ENCODE results near the gene CCDC157. TPM values are rescaled to one million over a fixed set of nuclear protein-coding genes. Genes with fewer than 3 reads are reported as not detected.
A peak's percentile ranks its signal among the peaks of the same experiment; 100 is the strongest.

The CCDC157 gene
- total RNA-seq, 4 donors from 2014 or later = 0.17 to 4.5 (median 2.7) TPM

DNA sequence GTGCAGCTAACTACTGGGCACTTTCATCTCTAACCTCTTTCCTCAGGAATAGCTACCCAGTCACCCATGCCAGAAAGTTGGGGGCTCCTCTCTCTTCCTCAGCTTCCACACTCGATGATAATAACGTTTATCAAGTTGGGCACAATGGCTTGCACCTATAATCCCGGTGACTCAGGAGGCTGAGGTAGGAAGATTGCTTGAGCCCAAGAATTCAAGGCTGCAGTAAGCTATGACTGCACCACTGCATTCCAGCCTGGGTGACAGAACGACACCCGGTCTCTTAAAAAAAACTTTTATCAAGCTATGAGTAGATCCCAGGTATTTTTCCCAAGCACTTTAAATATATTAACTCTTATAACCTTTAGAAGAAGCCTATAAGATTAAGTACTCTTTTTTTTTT, 2.2 kb upstream of the CCDC157 start:
- WGBS, 2 donors = 68% methylated on average over 5 of the region's 5 CpGs
- no peak overlapping the region for H3K4me3 ChIP-seq (ENCODE audit: low read depth, poor library complexity, severe bottlenecking)
- no peak for DNase-seq (ENCODE audit: low spot score in 2 of 2)
- intact Hi-C loops (cut with DNase I; ENCODE audit: low total_unique reads) = no loop called here
- TF ChIP-seq, protein P1, sequence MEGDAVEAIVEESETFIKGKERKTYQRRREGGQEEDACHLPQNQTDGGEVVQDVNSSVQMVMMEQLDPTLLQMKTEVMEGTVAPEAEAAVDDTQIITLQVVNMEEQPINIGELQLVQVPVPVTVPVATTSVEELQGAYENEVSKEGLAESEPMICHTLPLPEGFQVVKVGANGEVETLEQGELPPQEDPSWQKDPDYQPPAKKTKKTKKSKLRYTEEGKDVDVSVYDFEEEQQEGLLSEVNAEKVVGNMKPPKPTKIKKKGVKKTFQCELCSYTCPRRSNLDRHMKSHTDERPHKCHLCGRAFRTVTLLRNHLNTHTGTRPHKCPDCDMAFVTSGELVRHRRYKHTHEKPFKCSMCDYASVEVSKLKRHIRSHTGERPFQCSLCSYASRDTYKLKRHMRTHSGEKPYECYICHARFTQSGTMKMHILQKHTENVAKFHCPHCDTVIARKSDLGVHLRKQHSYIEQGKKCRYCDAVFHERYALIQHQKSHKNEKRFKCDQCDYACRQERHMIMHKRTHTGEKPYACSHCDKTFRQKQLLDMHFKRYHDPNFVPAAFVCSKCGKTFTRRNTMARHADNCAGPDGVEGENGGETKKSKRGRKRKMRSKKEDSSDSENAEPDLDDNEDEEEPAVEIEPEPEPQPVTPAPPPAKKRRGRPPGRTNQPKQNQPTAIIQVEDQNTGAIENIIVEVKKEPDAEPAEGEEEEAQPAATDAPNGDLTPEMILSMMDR (IDR thresholded peaks at IDR 0.05) = no peak
- TF ChIP-seq POLR2A (IDR thresholded peaks at IDR 0.05) = no peak

DNA sequence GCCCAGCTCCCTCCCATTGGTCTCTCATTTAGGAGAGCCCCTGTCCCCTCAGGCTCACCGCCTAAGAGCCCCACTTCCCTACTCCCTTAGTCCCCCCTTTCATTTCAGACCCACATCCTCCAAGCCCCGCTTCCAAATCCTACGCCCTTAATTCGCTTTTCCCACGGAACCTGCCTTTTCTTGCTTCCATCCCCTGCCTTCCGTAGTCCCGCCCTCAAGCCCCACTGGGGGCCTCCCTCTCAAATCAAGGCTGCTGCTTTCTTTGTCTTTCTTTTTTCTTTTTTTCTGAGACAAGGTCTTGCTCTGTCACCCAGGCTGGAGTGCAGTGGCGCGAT, 396 bp downstream of the CCDC157 start:
- intact Hi-C loops (cut with DNase I; ENCODE audit: low total_unique reads) = no loop called here

DNA sequence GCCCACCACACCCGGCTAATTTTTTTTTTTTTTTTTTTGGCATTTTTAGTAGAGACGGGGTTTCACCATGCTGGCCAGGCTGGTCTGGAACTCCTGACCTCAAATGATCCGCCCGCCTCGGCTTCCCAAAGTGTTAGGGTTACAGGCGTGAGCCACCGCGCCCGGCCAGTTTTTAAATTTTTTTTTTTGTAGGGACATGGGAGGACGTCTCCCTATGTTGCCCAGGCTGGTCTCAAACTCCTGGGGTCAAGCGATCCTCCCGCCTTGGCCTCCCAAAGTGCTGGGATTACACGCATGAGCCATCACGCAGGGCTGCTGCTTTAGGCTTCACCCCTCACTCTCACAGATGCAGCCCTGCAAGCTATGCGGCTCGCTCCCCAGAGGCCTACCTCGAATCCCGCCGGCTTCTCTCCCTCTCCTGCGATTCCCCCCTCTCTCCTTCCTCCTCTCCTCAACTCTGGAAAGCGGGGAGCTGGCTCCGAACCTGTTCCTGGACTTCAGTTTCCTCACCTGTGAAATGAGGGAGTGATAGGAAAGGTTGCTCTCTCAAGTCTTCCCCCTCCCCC, 926 bp downstream of the CCDC157 start:
- WGBS, 2 donors = 61 to 65% methylated on average over 22 of the region's 22 CpGs
- intact Hi-C loops (cut with DNase I; ENCODE audit: low total_unique reads) = no loop called here
- TF ChIP-seq POLR2A (IDR thresholded peaks at IDR 0.05) = no peak
- TF ChIP-seq, protein P1 (IDR thresholded peaks at IDR 0.05) = no peak
- no peak overlapping the region for H3K4me3 ChIP-seq (ENCODE audit: low read depth, poor library complexity, severe bottlenecking)
- DNase-seq (ENCODE audit: low spot score in 2 of 2) = no peak

More for the DNA sequence above, 396 bp downstream of the CCDC157 start:
- peak overlapping the region; percentile 69 for H3K4me3 ChIP-seq (ENCODE audit: low read depth, poor library complexity, severe bottlenecking)
- TF ChIP-seq POLR2A (IDR thresholded peaks at IDR 0.05) = no peak
- TF ChIP-seq, protein P1 (IDR thresholded peaks at IDR 0.05) = no peak
- WGBS, 2 donors = 1 to 4% methylated on average over 9 of the region's 9 CpGs
- DNase-seq (ENCODE audit: low spot score in 2 of 2) = no peak

DNA sequence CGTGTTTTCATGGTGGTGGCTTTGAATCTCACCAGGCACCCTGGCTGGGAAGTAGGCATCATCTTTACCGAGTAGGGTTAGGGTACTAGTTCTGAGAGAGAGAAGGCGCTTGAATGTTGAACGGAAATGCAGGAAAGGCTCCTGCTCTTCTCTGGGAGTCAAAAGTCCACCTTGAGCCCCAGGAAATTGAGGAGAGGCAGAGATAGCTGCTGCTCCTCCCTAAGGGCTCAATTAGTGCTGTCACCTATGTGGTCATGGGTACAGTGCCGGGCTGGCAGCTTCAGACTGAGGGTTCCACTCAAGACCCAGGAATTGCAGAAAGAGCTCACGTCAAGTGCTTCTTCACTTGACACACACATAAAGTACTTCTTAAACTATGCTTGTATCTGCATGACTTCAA, 1.7 kb downstream of the CCDC157 start:
- TF ChIP-seq POLR2A (IDR thresholded peaks at IDR 0.05) = no peak
- TF ChIP-seq, protein P1 (IDR thresholded peaks at IDR 0.05) = no peak
- H3K4me3 ChIP-seq (ENCODE audit: low read depth, poor library complexity, severe bottlenecking) = no peak overlapping the region
- DNase-seq (ENCODE audit: low spot score in 2 of 2) = no peak
- 93% methylated on average over 6 of the region's 6 CpGs for WGBS, 2 donors
- intact Hi-C loops (cut with DNase I; ENCODE audit: low total_unique reads) = no loop called here

DNA sequence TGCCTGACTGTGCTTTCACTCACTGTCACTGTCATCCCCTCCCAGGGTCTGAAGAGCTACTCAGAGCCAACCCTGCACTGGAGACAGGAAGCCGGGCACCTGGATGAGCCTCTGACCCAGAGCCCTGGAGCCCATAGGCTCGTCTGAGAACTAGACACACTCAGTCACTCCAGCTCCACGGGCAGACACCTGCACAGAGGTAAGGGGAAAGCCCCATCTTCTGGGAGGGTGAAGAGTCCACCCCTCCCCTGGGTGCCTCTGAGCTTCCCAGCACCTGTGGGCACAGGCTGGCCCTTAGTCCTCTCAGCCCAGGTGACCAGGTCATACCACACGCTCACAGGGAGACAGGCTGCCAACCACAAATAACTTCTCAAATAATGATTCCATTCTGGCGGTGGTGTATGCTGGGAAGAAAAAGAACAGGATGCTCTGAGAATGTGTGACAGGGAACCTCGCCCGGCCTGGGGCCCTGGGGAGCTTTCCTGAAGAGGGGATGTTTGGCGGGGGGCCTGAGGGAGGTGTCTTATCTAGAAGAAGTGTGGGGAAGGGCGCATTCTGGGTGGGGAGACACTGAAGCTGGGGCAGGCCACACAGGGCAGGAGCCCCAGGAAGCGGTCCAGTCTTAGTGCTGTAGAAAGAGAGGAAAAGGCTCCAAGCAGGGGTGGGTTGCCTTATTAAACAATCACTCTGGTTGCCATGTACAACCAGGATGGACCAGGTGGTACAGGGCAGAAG, 5.3 kb downstream of the CCDC157 start:
- intact Hi-C loops (cut with DNase I; ENCODE audit: low total_unique reads) = no loop called here
- whole genome bisulfite sequencing, 2 donors = 85 to 86% methylated on average over 10 of the region's 10 CpGs
- TF ChIP-seq POLR2A (IDR thresholded peaks at IDR 0.05) = no peak
- TF ChIP-seq, protein P1 (IDR thresholded peaks at IDR 0.05) = no peak
- H3K4me3 ChIP-seq (ENCODE audit: low read depth, poor library complexity, severe bottlenecking) = no peak overlapping the region
- no peak for DNase-seq (ENCODE audit: low spot score in 2 of 2)
